NCI-H2029 treated with DMSO at 0.1 percent for 48 hours (cell line): ENCODE measurements around the gene GALNT9.

Experiments
- DNase-seq: peaks from one replicate; lab custom pipeline; 2025; lab: John Stamatoyannopoulos, UW

Gene GALNT9

DNA sequence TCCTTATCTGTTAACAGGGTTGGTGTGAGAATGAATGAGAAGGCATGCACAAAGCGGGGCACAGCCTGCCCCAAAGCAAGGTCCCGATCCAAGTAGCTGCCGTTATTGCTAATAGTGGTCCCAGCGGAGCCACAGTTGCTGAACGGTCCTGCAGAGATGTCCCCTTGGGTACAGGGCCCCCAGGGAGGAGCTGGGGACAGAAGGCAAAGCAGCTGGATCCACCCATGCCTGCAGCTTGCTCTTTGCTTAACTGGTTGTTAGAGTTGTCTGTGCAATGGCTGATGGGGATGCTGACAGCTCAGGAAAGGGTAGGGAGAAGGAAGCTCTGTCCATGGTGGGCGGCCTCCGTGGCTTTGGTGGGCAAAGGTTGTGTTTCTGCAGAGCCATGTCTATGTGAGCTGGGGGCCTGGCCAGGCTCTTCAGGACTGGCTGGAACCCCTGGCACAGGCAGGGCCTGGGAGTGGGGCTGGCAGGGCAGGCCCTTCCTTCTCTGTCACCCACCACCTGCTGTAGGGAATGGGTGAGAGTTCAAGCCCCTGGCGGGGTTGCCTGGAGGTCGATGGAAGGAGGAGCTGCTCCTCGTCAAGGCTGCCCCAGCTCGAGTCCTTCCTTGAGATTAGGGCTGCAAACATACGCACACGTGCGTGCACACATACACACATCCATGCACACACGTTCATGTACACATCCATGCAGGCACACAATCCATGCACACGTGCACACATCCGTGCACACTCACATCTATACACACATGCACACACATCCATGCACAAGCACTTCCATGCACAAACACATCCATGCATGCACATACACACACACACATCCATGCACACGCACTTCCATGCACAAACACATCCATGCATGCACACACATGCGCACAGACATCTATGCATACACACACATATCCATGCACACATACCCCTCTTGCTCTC is 149.7 kb downstream of the GALNT9 start:
- no peak for DNase-seq

DNA sequence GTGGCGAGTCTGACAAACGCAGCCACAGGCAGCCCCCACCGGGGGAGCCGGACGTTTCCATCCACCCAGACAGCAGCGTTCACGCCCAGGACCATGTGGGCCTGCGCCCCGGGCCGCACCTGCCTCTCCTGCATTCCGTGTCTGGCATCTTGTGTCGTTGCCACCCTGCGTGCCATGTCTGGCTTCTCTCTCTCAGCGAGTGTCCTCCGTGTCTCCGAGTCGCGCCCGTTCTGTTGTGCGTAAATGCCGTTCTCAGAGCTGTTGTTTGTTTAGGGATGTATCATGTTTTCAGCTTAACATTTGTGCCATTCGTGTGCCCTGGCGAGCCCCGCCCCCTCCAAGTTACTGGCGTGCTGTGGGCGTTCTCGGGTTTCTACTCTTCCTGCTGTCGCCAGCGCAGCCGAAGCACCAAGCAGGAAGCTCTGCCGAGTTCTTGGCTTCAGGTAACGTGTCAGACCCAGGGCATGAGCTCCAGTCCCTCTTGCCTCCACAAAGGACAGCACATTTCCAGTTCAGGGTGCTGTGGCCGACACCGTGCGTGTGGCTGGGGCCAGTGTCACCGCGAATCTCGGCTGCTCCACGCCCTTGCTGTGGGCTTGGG is 150.5 kb downstream of the GALNT9 start:
- peak; percentile 52 for DNase-seq

DNA sequence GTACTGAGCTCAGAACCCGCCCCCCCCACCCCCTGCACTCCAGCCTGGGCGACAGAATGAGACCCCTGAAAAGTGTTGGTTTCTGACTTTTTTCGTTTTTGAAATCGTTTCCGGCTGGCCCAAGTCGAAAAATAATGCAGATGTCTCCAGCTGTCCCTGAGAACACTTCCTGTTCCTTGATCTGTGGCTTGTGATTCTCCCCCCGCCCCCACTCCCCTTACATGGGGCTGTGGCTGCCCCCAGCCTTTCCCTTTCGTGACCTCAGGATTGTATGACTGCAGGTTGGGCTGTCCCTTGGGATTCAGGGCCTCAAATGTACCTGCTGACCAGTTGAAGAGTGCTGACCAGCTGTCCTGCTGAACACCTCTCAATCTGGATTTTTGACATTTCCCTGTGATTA is 151.1 kb downstream of the GALNT9 start:
- DNase-seq: no peak

DNA sequence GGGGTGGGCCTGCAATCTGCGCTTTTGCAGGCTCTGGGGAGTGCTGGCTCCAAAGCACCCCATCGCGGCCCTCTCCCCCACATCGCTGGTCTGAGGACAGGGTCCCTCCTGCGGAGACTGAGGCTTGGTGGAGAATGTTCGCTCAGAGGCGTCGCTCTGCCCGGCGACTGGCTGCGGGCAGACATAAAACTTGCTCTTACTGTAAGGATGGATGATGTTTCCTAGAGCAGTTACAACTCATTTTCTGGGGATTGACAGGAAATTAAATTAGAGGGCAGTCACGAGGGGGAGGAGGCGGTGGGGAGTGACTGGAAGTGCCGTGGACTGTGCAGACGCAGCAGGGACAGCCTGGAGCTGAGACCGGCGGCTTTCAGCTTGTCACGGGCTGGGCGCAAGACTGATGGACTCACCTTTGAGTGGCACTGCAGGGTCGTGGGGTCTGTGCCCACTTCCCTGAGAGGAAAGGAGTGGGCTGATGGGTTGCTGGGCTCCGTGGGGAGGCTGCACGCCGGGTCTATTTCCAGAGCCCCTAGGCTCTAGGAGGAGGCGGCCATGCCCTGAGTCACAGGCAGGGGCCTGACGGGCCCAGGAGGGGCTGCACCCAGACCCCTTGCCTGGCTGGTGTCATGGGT is 152.4 kb downstream of the GALNT9 start:
- DNase-seq: no peak

DNA sequence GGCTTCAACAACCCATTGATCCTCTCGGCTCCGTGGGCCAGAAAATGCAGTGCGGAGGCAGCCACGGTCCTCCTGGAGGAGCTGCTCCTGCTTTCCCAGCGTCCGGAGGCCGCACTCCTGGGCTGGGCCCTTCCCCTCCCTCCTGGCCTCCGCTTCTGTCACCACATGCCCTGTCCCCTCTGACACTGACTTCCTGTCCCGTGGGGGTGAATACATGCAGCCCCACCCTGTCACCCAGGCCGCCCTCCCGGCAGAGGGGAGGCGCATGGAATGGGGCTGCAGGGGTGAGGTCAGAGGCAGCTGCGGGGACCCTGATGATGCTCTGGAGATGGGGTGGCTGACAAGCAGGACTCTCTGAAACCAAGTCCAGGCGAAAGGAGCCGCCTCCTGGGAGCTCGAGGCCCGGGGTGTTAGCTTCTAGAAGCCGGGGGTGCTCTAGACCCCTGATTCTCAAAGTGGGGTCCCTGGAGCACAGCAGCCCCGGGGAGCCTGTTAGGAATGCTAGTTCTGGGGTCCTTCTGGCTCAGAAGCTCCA is 152.9 kb downstream of the GALNT9 start:
- DNase-seq: no peak

DNA sequence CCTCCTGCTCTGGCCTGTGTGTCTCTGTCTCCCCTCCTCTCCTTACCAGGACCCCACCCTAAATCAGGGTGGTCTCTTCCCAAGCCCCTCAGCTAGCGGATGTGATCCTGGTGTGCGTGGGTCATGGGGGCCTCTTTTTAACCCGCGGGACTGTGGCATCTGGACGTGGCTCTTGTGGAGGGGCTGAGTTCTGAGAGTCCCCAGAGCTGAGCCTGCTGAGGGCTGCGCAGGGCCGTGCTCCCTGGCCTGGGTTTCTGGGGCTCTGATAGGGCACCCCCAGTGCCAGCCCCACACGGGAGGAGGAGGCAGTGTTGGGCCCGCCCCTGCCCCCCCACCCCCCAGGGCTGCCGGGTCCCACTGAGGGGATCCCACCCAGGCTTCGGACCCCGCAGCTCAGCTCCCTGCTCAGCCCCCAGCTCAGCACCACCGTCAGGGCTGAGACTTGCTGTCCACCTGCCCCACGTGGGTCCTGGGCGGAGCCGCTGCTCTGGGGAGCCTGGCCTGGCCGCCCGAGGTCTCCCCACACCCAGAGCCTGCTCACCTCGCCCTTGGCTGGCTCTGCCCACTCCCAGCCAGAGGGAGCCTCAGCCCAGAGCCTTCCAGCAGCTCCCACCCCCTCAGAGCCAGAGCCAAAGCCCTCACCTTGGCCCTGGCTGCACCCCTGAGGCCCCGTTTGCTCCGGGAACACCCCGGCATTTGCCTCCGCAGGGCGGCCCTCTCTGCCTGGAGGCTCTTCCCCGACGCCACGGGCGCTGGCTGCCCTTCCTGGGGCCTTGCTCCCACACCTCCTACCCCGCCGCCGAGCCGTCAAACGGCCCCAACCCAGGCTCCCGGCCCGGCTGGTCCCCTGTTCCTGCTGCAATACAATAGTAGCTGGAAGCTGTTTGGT is 153.6 kb downstream of the GALNT9 start:
- no peak for DNase-seq

DNA sequence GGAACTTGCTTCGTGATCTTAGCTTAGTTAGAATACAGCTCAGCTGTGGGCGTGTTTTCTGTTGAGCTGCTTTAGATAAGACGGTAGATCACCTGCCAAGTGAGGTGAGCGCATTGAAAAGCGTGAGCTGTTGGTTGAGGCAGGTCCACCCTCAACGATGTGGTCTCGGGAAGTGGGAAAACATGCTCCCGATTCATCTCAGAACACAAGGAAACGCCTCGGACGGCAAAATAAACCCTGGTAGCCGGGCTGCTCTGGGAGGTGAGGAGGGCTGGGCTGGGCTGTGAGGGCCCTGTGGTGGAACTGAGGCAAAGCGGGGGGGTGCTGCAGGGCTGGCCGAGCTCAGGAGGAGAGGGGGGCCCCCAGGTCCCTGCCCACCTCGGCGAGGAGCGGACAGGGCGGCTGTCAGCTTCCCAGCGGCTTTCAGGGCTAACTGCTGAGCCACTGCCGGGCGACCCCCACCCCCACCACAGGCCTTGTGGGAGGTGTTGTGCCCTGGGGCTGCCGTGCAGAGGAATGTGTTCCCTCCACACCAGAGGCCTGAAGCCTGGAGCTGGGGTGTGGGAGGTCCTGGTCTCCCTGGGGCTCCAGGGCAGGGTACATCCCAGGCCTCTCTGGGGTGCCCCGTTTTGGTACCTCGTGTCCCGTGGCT is 154.4 kb downstream of the GALNT9 start:
- DNase-seq: no peak

DNA sequence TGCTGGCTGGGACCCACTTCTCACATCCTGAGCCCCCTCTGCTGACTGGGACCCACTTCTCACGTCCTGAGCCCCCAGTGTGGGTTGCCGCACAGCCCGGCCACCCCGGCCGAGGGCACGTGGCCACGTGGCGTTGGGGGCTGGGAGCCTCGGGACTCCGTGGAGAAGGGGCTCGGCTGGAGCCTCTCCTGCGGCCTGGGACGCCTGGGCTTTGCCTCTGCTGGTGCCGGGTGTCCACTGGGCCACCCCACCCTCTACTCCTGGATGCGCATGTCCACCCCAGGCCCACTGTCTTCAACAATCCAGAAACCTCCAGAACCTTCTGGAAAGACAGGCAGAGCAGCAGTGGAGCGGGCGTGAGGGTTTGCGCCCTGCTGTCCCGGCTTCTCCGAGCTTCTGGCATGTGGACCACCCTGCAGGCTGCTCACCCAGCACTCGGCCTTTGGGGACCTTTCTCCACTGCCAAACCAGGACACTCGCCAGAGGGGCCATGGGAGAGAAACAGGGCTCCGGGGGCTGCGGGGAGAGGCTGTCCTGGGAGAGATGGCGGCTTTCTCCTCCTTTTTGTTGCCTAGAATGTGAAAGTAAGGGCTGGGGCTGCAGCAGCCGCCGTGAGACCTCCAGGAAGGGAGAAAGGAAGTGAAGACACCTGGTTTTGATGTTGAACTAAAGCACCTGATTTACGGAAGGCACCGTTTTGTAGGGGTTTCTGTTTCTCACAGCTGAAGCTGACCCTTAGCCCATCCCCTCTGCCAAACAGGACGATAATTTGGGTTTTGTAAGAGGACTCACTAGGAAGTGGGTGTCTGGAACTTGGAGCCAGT is 155.2 kb downstream of the GALNT9 start:
- DNase-seq: no peak

DNA sequence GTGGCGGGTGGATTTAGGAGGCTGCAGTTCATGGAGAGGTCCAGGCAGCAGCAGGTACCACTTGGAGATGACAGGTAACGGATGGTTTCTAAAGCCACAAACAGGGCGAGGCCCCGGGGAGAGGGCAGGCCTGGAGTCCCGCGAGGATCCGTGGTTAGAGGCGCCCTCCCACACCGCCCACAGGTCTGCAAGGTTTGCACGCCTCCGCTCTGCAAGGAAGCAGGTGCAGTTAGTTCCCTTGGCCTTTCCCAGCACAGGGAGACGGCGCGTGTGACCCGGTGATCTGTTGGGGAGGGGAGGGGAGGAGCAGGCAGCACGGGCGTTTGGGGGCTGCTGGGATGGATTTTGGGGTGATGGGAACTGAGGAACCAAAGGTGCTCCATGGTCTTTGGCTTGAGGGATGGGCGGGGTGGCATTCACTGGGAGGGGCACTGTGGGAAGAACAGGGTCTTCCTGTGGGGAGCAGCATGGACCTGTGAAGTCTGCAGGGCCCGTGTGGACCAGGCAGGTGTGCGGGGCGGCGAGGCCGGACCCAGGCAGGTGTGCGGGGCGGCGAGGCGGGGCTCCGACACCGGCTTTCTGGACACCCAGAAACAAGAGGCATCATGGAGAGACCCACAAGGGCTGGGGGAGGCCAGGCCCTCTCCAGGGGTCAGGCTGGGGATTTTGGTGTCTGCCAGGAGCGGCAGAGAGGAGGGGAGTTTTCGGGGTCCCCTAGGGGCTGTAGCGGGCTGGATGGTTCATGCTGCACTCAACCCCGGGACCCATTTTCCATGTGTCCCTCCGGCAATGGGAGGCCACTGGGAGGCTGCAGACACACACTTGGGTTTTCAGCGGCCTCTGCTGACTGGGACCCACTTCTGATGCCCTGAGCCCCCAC is 156.0 kb downstream of the GALNT9 start:
- DNase-seq: no peak

DNA sequence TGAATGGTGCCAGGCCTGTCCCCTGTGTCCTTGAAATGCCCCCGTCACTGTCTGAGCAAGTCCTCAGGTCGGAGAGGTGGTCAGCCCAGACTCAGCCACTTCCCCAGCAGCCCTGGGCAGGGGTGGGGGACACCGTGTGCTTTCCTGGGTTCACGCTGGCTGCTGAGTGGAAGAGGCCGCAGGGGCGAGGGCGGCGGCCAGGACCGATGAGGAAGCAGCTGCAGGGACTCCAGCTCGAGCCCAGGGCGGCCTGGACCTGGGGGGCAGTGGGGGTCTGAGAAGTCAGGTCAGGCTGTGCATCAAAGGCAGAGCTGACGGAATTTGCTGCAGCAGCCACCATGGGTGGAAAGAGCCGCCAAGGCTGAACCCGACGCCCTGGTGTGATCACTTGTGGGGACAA is 156.8 kb downstream of the GALNT9 start:
- DNase-seq: no peak

DNA sequence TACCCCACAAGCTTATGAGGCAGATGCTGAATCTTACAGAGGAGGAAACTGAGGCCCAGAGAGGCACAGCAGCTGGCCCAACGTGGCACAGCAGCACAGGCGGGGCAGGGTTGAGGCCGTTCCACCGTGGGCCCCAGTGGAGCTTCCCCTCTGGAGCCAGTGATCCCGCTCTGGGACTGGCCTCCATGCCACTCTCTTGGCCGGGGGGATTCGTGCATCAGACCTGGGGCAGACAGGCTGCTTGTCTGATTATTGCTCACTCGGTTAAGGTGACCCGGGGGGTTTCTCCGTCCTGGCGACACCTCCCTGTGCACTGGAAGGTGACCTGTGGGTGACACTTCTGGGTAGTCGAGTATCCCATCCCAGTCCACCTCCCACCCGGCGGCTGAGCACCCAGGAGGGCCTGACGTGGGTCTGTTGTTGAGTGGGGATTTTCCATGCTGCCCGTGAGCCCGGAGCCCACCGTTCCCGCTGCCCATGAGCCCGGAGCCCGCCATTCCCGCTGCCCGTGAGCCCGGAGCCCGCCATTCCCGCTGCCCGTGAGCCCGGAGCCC is 157.3 kb downstream of the GALNT9 start:
- DNase-seq: no peak

DNA sequence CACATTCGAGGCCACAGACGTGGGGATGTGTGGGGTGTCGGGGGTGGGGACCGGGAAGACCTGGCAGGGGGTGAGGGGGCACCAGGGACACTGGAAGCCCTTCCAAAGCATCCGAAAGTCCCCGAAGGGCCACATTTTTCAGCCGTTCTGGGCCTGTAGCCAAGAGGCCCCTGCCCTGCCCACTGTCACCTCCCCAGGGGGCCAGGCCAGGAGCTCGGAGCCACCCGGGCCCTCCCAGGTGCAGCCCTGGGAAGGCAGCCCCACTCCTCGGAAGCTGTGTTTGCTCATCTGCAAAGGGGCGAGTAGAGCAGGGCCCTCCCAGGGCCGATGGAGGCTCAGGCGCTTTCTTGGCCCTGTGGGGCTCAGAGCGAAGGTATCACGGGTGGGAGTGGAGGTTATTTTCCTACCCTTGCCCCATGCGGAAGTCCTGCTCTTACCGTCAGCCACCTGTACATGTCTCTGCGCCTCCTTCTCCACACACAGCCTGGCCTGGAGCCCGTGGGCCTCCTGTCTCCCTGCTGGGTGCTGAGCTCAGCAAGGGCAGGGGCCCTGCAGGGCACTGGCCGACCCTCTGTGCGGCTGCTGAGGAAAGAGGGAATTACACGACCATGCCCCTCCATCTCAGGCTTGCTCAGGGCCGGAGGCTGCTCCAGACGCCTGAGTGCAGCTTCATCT is 158.0 kb downstream of the GALNT9 start:
- no peak for DNase-seq

DNA sequence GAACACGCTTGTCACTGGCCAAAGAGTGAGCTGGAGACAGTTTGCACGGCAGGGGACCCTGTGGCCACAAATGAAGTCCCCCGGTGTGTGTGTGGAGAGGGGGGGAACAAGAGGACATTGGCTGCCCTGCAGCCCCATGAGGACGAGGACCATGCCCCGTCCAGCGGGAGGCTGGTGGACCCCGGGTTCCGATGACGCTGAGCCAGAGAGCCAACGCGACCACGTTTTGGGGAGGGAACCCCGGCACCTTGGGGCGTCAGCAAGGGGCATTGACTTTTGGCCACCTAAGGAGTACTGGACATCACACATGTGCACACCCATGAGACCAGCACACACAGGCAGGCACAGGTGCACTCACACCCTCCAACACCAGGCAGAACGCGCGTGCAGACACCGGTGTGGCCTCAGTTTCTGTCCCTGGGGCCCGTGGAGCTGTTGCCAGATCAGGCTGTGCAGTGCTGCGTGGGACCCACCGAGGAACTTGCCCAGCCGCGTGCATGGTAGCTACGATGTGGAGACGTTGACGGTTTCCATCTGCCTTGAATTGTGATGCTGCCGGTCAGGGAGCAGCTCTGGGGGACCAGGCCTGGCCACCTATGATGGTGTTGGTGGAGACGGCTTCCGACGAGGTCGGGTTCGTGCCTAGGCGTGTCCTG is 158.6 kb downstream of the GALNT9 start:
- DNase-seq: no peak

DNA sequence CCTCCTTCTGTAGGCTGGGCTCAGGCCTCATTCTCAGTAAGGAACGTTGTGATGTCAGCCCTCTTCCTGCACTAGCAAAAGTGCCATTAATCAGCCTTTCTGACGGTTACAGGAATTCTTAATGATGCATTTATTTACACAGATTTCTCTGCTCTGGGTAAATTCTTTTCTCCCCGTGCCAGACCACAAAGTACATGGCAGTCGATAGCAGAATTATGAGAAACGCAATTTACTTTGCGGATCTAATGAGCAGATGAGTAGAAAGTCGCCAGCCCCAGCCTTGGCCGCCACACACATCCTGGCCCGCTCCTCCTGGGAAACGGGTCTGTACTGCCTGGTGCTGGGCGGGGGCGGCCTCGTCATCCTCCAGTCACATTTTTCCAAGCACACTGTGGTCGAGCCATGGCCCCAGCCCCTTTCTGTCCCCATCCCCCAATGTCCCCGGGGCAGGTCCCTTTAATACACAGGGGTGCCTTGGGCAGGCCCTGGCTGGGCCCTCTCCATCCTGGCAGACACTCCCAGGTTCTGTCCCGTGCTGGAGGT is 159.2 kb downstream of the GALNT9 start:
- peak; percentile 93 for DNase-seq

DNA sequence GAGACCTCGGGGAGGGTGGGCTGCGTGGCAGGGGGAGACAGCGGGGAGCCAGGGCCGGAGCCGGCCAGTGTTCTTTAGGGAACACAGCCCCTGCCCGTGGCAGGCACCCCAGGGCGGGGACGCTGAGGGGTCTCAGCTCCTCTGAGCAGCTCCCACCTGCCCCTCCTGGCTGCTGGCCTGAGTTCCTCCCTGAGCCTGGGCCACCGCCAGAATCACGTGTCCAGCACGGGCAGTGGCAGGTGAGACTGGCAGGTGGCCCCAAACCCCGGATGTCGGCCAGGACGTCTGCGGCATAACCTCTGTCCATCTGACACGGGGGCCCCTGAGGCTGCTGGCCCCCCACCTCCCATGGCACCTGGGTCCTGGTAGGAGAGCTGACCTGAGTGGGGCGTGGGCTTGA is 160.0 kb downstream of the GALNT9 start:
- DNase-seq: no peak

DNA sequence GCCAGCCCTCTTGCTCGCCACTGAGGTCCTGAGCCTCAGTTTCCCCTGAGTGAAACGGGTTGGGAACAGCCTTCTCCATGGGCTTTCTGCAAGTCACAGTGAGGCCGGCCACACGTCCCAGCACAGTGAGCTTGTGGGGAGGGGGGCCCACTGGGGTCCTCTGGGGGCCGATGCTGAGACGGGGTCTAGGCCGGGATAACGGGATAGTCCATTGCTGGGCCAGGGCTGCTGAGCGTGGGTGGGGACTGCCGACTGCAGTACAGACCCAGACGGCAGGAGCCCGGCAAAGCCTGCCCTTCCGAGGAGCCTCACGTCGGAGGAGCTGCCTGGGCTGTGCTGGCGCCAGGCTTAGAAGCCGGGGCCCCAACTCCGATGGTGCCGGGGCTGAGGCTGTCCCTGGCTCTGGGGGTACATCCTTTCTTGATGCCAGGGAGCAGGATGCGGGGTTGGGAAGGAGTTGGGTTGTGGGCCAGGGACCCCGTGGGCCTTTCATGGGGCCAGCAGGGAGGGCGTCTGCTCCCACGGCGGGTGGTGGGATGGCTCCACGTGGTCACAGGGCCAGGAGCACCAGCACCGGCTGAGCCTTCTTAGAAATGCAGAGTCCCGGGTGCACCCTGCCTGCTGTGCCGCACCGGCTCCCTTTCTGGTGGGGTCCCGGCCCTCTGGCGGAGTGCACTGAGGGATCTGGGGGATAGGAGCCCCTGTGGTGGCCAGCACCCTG is 160.9 kb downstream of the GALNT9 start:
- DNase-seq: no peak
